ENCODE results near the gene ADGRV1. TPM values are rescaled to one million over a fixed set of nuclear protein-coding genes. Genes with fewer than 3 reads are reported as not detected.

Gene ADGRV1
- polyA plus RNA-seq, 2 of the 4 experiments (the other 2 are of a cell fraction): 0.70 to 3.7 TPM

DNA sequence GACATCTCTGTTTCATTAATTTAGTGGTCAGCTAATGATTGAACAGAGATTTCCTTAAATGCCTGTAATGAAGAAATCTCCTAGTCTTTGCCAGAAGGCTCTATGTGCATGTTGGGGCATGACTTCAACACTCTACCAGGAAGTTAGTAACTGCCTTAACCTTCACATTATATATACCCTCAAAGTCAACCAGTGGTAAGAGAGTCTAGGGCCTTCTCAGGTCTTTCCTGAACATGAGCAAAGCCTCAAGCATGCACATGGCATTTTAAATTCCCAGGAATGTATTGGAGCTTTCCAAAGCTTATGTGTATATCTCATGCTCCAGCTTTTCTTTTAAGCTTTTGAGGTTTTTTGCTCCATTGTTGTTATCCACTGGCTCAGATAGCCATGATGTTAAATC lies 436.2 kb downstream of the ADGRV1 start (continued):
- TF ChIP-seq PHF8 (IDR thresholded peaks at IDR 0.05; ENCODE audit: borderline replicate concordance, low read depth): no peak

DNA sequence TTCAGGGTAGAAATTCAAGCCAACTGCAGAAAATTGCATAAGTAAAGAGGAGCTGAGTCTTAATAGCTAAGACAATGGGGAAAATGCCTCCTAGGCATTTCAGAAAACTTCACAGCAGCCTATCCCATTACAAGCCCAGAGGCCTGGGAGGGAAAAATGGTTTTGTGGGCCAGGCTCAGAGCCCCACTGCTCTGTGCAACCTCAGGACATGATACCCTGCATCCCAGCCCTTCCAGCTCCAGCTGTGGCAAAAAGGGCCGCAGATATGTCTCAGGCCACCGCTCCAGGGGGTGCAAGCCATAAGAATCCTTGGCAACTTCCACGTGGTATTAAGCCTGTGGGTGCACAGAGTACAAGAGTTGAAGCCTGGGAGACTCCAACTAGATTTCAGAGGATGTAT lies 437.5 kb downstream of the ADGRV1 start:
- Histone ChIP-seq H3K4me3 (no peak overlapping the region), H3K4me1 (no peaks in the 10 kb centered on the region), H3K9me3 (0 out of 3 replicates have a peak, but pooled peaks cover 2% of the 10 kb centered on the region), H3K27ac (no peak overlapping the region; a peak in 1 of 6 replicates), H3K4me2 (no peak overlapping the region)
- ChIA-PET POLR2A (no interaction called here), CTCF (interaction anchor here (1.3 kb wide), 1 partner anchor 389 kb away, joined by 4 read pairs; no protein-coding TSS in a partner anchor)
- no peak for FAIRE-seq
- 64% methylated on average over 3 of the region's 3 CpGs for WGBS (ENCODE audit: missing lambda C conversion rate)
- TF ChIP-seq RFX5 (IDR thresholded peaks at IDR 0.05) (no peak), KDM1A (IDR thresholded peaks at IDR 0.05; ENCODE audit: low read depth) (no peak), HOXA7 (CRISPR knock-in tag; IDR thresholded peaks at IDR 0.05) (no peak), SREBF2 (IDR thresholded peaks at IDR 0.05) (no peak), NPAS2 (CRISPR knock-in tag; IDR thresholded peaks at IDR 0.05; ENCODE audit: borderline replicate concordance) (no peak), ZC3H11A (IDR thresholded peaks at IDR 0.05) (no peak), EP300 (IDR thresholded peaks at IDR 0.05) (no peak), FOSL2 (IDR thresholded peaks at IDR 0.05) (no peak), FOSL2 (CRISPR knock-in tag; IDR thresholded peaks at IDR 0.05) (no peak), NR3C1 (IDR thresholded peaks at IDR 0.05) (no peak), CHD4 (IDR thresholded peaks at IDR 0.05; ENCODE audit: borderline replicate concordance) (no peak), HDAC2 (IDR thresholded peaks at IDR 0.05) (no peak)
- DNase-seq (ENCODE audit: low read depth in 1 of 2, low spot score in 1 of 2): no peak
- ATAC-seq: no peak

DNA sequence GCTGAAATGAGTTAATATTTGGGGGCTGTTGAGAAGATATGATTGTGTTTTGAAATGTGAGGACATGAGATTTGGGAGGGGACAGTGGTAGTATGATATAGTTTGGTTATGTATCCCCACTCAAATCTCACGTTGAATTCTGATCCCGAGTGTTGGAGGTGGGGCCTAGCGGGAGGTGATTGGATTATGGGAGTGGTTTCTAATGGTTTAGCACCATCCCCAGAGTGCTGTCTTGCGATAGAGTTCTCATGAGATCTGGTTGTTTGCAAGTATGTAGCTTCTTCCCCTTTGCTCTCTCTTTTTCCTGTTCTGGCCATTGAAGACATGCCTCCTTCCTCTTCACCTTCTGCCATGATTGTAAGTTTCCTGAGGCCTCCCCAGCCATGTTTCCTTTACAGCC lies 438.5 kb downstream of the ADGRV1 start:
- Histone ChIP-seq H3K4me2 (no peak overlapping the region), H3K4me1 (no peaks in the 10 kb centered on the region), H3K27ac (no peak overlapping the region), H3K4me3 (no peak overlapping the region), H3K9me3 (0 out of 3 replicates have a peak, but pooled peaks cover 2% of the 10 kb centered on the region)
- DNase-seq (ENCODE audit: low read depth in 1 of 2, low spot score in 1 of 2): no peak
- FAIRE-seq: no peak
- ChIA-PET POLR2A (no interaction called here), CTCF (interaction anchor here (1.3 kb wide), 1 partner anchor 388 kb away, joined by 4 read pairs; no protein-coding TSS in a partner anchor)
- WGBS (ENCODE audit: missing lambda C conversion rate): 89% methylated on average over 4 of the region's 4 CpGs
- TF ChIP-seq RFX5 (IDR thresholded peaks at IDR 0.05) (no peak), POLR2AphosphoS2 (conservative IDR thresholded peaks at IDR 0.05; ENCODE audit: low read length) (no peak), ZFP36 (IDR thresholded peaks at IDR 0.05; ENCODE audit: borderline replicate concordance, partially characterized antibody) (no peak), MYC (IDR thresholded peaks at IDR 0.05; ENCODE audit: borderline replicate concordance, low read length) (no peak), KDM5A (IDR thresholded peaks at IDR 0.05) (no peak), HEYL (CRISPR knock-in tag; IDR thresholded peaks at IDR 0.05) (no peak), HOXB5 (CRISPR knock-in tag; IDR thresholded peaks at IDR 0.05) (no peak), RNF2 (IDR thresholded peaks at IDR 0.05; ENCODE audit: borderline replicate concordance, low read depth) (no peak), JUN (IDR thresholded peaks at IDR 0.05) (no peak), RARB (CRISPR knock-in tag; IDR thresholded peaks at IDR 0.05) (no peak), FOSB (CRISPR knock-in tag; IDR thresholded peaks at IDR 0.05) (no peak), NPAS2 (CRISPR knock-in tag; IDR thresholded peaks at IDR 0.05; ENCODE audit: borderline replicate concordance) (no peak), MAFK (IDR thresholded peaks at IDR 0.05; ENCODE audit: partially characterized antibody) (no peak), CBX2 (IDR thresholded peaks at IDR 0.05; ENCODE audit: borderline replicate concordance, low read depth) (no peak), ZC3H11A (IDR thresholded peaks at IDR 0.05) (no peak), RCOR1 (IDR thresholded peaks at IDR 0.05; ENCODE audit: low read depth, low read length) (no peak)
- TF ChIP-seq, protein P1, sequence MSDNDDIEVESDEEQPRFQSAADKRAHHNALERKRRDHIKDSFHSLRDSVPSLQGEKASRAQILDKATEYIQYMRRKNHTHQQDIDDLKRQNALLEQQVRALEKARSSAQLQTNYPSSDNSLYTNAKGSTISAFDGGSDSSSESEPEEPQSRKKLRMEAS (IDR thresholded peaks at IDR 0.05): no peak
- TF ChIP-seq, protein P2, sequence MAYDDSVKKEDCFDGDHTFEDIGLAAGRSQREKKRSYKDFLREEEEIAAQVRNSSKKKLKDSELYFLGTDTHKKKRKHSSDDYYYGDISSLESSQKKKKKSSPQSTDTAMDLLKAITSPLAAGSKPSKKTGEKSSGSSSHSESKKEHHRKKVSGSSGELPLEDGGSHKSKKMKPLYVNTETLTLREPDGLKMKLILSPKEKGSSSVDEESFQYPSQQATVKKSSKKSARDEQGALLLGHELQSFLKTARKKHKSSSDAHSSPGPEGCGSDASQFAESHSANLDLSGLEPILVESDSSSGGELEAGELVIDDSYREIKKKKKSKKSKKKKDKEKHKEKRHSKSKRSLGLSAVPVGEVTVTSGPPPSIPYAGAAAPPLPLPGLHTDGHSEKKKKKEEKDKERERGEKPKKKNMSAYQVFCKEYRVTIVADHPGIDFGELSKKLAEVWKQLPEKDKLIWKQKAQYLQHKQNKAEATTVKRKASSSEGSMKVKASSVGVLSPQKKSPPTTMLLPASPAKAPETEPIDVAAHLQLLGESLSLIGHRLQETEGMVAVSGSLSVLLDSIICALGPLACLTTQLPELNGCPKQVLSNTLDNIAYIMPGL (CRISPR knock-in tag; IDR thresholded peaks at IDR 0.05; ENCODE audit: borderline replicate concordance): no peak
- ATAC-seq: no peak
